ENCODE measurements around the gene LMLN. TPM values are rescaled to one million over a fixed set of nuclear protein-coding genes. Genes with fewer than 3 reads are reported as not detected.
A peak's percentile ranks its signal among the peaks of the same experiment; 100 is the strongest.
"Not testable (repeated sequence)": the region's sequence is repeated elsewhere in the genome, so short reads cannot be mapped to it uniquely, and the experiment has no call there.

The LMLN gene
- total and polyA plus RNA-seq, 2 of the 13 experiments (the other 11 are each of a cell fraction or from before 2014, with no cell fraction given) = 1.2 to 1.8 TPM

GRCh38 chr3:197958848-197959247 lies 1.2 kb upstream of the LMLN start:
- H3K9me3 ChIP-seq (ENCODE audit: low read length); FAIRE-seq; CTCF ChIA-PET (ENCODE audit: low intra/inter-chr PET ratio, low total read pairs); H3K79me2 ChIP-seq (ENCODE audit: insufficient read depth, low read length); H3K27ac ChIP-seq (ENCODE audit: extremely low read length, insufficient read depth, low read length); ATAC-seq; BruUV-seq (replicated peaks); H3K4me3 ChIP-seq (replicated peaks in 1 of 3; ENCODE audit: insufficient read depth in 1 of 3, low read depth in 2 of 3, low read length in 3 of 3); H3K9ac ChIP-seq (ENCODE audit: insufficient read depth, low read depth, low read length); H3K27me3 ChIP-seq (ENCODE audit: control insufficient read depth in 1 of 2, insufficient read depth in 2 of 2, low read length in 2 of 2); in situ Hi-C loops (cut with HindIII; ENCODE audit: extremely low pct_ligation_motif_present, low pct_unique_long_range_greater_than_20kb); intact Hi-C loops (cut with micrococcal nuclease; ENCODE audit: unreplicated experiment); H2AFZ ChIP-seq (ENCODE audit: low read length); DNase-seq (ENCODE audit: low spot score): not testable (repeated sequence)
- POLR2A ChIA-PET = interaction anchor here (1.5 kb wide), 1 partner anchor 9 kb away, joined by 7 read pairs; the partner anchor contains the start of gene RPL35A
- H3K4me1 ChIP-seq (ENCODE audit: insufficient read depth, low read length) = peaks cover 57% of the 10 kb centered on the region
- peaks cover 11% of the 10 kb centered on the region for H4K20me1 ChIP-seq (ENCODE audit: insufficient read depth, low read length)
- peak overlapping the region; percentile 91 for H3K4me2 ChIP-seq (ENCODE audit: low read depth, low read length)
- H3K36me3 ChIP-seq (replicated peaks in 1 of 2; ENCODE audit: control insufficient read depth in 1 of 2, insufficient read depth in 2 of 2, low read length in 2 of 2) = peaks cover 5 to 28% of the 10 kb centered on the region in 2 experiments
- WGBS (ENCODE audit: low lambda C conversion rate) = 95% methylated on average over 19 of the region's 19 CpGs

- Histone ChIP-seq H3K27ac (ENCODE audit: extremely low read length, insufficient read depth, low read length) (peak overlapping the region; percentile 44), H3K4me3 (replicated peaks in 1 of 3; ENCODE audit: insufficient read depth in 1 of 3, low read depth in 2 of 3, low read length in 3 of 3) (peak overlapping the region; percentile 36 to 88 (median 76); a peak in 5 of 6 replicates), H2AFZ (ENCODE audit: low read length) (no peak overlapping the region), H3K36me3 (replicated peaks in 1 of 2; ENCODE audit: control insufficient read depth in 1 of 2, insufficient read depth in 2 of 2, low read length in 2 of 2) (peaks cover 0 to 22% of the 10 kb centered on the region in 2 experiments), H3K79me2 (ENCODE audit: insufficient read depth, low read length) (no peaks in the 10 kb centered on the region), H3K4me1 (ENCODE audit: insufficient read depth, low read length) (peaks cover 51% of the 10 kb centered on the region), H3K27me3 (ENCODE audit: control insufficient read depth in 1 of 2, insufficient read depth in 2 of 2, low read length in 2 of 2) (no peaks in the 10 kb centered on the region; a peak in 1 of 5 replicates), H3K4me2 (ENCODE audit: low read depth, low read length) (peak overlapping the region; percentile 91), H3K9ac (ENCODE audit: insufficient read depth, low read depth, low read length) (peak overlapping the region; percentile 64), H3K9me3 (ENCODE audit: low read length) (no peaks in the 10 kb centered on the region), H4K20me1 (ENCODE audit: insufficient read depth, low read length) (peaks cover 9% of the 10 kb centered on the region)
- intact Hi-C loops (cut with micrococcal nuclease; ENCODE audit: unreplicated experiment) = no loop called here
- TSS peak; percentile 93 for BruUV-seq (replicated peaks)
- in situ Hi-C loops (cut with HindIII; ENCODE audit: extremely low pct_ligation_motif_present, low pct_unique_long_range_greater_than_20kb) = no loop called here
- no peak for DNase-seq (ENCODE audit: low spot score)
- POLR2A ChIA-PET = interaction anchor here (1.5 kb wide), 1 partner anchor 10 kb away, joined by 7 read pairs; the partner anchor contains the start of gene RPL35A
- no peak for FAIRE-seq
- WGBS (ENCODE audit: low lambda C conversion rate) = 77% methylated on average over 6 of the region's 6 CpGs
- no peak for ATAC-seq
- CTCF ChIA-PET (ENCODE audit: low intra/inter-chr PET ratio, low total read pairs) = no interaction called here
- TF ChIP-seq ZNF512B (CRISPR knock-in tag; IDR thresholded peaks at IDR 0.05; ENCODE audit: borderline replicate concordance) (no peak), HINFP (CRISPR knock-in tag; IDR thresholded peaks at IDR 0.05; ENCODE audit: low read depth) (no peak), ZNF142 (CRISPR knock-in tag; IDR thresholded peaks at IDR 0.05) (no peak)
These were observed 522 bp upstream of the LMLN start for GRCh38 chr3:197959500-197959890.

All from HepG2 (cell line).